Airway epithelial cell (primary cell): ENCODE results near the gene GUCA2B. TPM values are rescaled to one million over a fixed set of nuclear protein-coding genes. Genes with fewer than 3 reads are reported as not detected.

Experiments
- total RNA-seq: library from RNA; depleted of rRNA; stranded (reverse); fragments of >200 nt; gene quantifications from 2 replicates; pipeline ENCODE4 v1.2.3, GENCODE V29; 2015

The GUCA2B gene
- not detected in 2 replicates for total RNA-seq

DNA sequence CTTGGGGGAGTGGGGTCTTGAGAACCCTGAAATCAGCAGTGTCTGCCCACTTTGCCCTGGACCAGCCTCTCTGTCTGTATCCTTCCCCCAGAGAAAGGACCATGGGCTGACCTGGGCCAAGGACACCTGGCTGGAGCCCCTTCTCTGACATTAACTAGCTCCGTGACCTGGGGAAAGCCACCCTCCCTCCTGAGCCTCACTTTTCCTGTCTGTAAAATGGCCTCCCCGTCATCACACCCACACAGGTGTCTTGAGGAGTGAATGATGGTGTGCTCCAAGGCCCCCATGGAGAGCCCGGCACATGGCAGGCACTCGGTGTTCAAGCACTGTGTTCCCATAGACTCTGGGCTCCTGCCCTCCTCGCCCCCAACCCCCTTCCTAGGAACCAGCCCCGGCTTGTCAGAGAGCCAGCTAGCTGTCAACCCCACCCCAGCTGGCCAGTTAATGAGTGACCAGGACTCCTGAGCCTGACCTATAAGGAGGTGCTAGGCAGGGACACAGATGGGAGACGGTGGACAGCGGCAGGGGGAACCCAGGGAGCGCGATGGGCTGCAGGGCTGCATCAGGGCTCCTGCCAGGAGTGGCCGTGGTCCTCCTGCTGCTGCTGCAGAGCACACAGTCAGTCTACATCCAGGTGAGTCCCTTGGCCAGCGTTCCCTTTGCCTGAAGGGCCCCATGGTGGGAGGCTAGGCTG is at the start of gene GUCA2B:
TSS of gene GUCA2B (plus strand) at position 504 of the 694 bp plus-strand sequence. CDS start at position 545, 41 bp downstream.

DNA sequence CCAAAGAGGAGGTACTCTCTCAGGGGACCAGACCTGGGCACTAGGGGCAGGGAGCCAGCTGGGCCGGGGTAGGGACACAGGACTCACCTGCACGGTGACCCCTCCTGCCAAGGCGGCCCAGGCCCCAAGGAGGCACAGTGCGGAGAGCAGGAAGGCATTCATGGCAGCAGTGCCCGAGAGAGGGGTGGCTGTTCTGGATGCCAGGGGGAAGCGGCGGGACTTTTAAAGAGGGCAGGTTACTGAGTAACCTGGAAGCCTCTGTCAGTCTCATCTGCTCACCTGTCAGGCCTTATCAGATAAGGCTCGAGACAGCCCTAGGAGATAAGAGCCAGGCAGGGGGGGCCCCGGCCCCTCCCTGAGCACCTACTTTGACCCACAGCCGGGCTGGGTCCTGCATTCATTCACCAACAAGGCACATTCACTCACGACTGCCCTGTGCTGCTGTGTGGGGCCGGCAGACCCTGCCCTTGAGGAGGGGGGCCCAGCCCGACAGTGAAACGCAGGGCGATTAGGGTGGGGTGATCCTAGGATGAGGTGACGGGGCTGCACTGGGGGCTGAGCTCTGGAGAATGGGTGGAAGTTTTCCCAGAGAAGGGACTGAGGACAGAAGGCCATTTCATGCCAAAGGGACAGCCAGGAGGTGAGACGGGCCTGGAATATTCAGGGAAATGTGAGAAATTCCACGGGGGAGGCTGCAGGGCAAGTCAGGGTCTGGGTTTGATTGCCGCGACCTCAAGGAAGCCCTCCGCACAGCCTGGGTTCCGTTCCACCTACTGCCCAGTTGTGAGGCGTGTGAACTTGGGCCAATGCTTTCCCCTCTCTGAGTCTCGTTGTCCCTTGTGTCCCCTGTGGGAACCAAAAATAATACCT is 11.6 kb downstream of the GUCA2B start, which contains the start of gene GUCA2A:
TSS of gene GUCA2A (minus strand) at position 195 of the 870 bp plus-strand sequence. CDS start at position 162, 33 bp downstream.

Other genes starting within 250 kb of the GUCA2B start
- 0.19 and 1.1 TPM in 2 replicates for gene HIVEP3, start 234.5 kb upstream of the GUCA2B start, total RNA-seq
- not detected in 2 replicates for gene GUCA2A, start 11.3 kb downstream of the GUCA2B start, total RNA-seq
- gene FOXJ3, start 181.8 kb downstream of the GUCA2B start, total RNA-seq, result 14.4 and 20.1 TPM in 2 replicates
- gene RIMKLA, start 227.4 kb downstream of the GUCA2B start, total RNA-seq, result not detected in 2 replicates